Fibroblast of lung (primary cell): Measurements from ENCODE around the gene PRR35. TPM values are rescaled to one million over a fixed set of nuclear protein-coding genes. Genes with fewer than 3 reads are reported as not detected.

Experiments used
- DNase-seq, 2 donors: peaks; one replicate each; pipeline versions ENCODE4 v3.0.0 to v3.0.0-alpha.2; 2010; ENCODE audit warnings: low read depth in 2 of 2
- H2AFZ ChIP-seq: 2 replicates; pipeline ENCODE4 v1.5.1; 2012; ENCODE audit warnings: low read length, control low read depth, inconsistent platforms
- H3K27ac ChIP-seq: 2 replicates; pipeline ENCODE4 v1.5.1; 2011; ENCODE audit warnings: low read length, control low read depth; ENCODE audit not compliant: insufficient read depth
- H3K27me3 ChIP-seq: 2 replicates; pipeline ENCODE4 v1.5.1; 2011; ENCODE audit warnings: mild to moderate bottlenecking, low read length; ENCODE audit not compliant: control insufficient read depth, insufficient read depth
- H3K36me3 ChIP-seq: 2 replicates; pipeline ENCODE4 v1.5.1; 2011; ENCODE audit warnings: low read length; ENCODE audit not compliant: control insufficient read depth, insufficient read depth
- H3K4me1 ChIP-seq: 2 replicates; pipeline ENCODE4 v1.5.1; 2011; ENCODE audit warnings: low read length; ENCODE audit not compliant: control insufficient read depth, insufficient read depth; ENCODE audit errors: extremely low read depth
- H3K4me2 ChIP-seq: 2 replicates; pipeline ENCODE4 v1.5.1; 2011; ENCODE audit warnings: low read length, control low read depth; ENCODE audit not compliant: insufficient read depth; ENCODE audit errors: extremely low read depth
- H3K4me3 ChIP-seq, 4 experiments: fragments of 200-600 bp in 1 of 4; sonication (generic) in 1 of 4; replicated peaks in 1 of 4; 2 replicates each; pipeline ENCODE4 v1.5.1; 2011 to 2016; ENCODE audit warnings: low read length in 4 of 4, low read depth in 3 of 4, mild to moderate bottlenecking in 3 of 4, control low read depth in 2 of 4, inconsistent platforms in 1 of 4, mixed read lengths in 1 of 4; ENCODE audit not compliant: insufficient read depth in 1 of 4; ENCODE audit errors: control extremely low read depth in 1 of 4
- H3K79me2 ChIP-seq: 2 replicates; pipeline ENCODE4 v1.5.1; 2012; ENCODE audit warnings: mild to moderate bottlenecking, low read length, inconsistent platforms; ENCODE audit not compliant: control insufficient read depth, insufficient read depth
- H3K9ac ChIP-seq: 2 replicates; pipeline ENCODE4 v1.5.1; 2011; ENCODE audit warnings: mild to moderate bottlenecking, low read length, control low read depth; ENCODE audit not compliant: insufficient read depth
- H3K9me3 ChIP-seq: 2 replicates; pipeline ENCODE4 v1.5.1; 2012; ENCODE audit warnings: low read depth, low read length; ENCODE audit not compliant: control insufficient read depth, insufficient read depth
- H4K20me1 ChIP-seq: 2 replicates; pipeline ENCODE4 v1.5.1; 2011; ENCODE audit warnings: low read length; ENCODE audit not compliant: control insufficient read depth, insufficient read depth; ENCODE audit errors: extremely low read depth
- CTCF ChIP-seq, 2 donors: IDR thresholded peaks in 1 of 2; conservative IDR thresholded peaks in 1 of 2; 1 replicate in 1 of 2; 2 replicates in 1 of 2; pipeline ENCODE4 v1.5.1; 2011 to 2012; ENCODE audit warnings: low read length in 2 of 2, control low read depth in 1 of 2, inconsistent platforms in 1 of 2, low read depth in 1 of 2, mild to moderate bottlenecking in 1 of 2
- EZH2 ChIP-seq: IDR thresholded peaks from 2 replicates; pipeline ENCODE4 v1.5.1; 2012; ENCODE audit warnings: low read length, control low read depth, mild to moderate bottlenecking; ENCODE audit errors: missing control alignments
- polyA minus RNA-seq: library from RNA; depleted of rRNA, polyadenylated mRNA; stranded (reverse); fragments of >200 nt; gene quantifications from 2 replicates; pipeline ENCODE4 v1.2.3, GENCODE V29; 2011; ENCODE audit warnings: low replicate concordance
- polyA plus RNA-seq, 2 donors: library from polyadenylated mRNA; depleted of rRNA in 1 of 2; stranded (reverse) in 1 of 2; unstranded in 1 of 2; fragments of >200 nt; gene quantifications; 2 replicates each; pipeline ENCODE4 v1.2.1, GENCODE V29; 2011 to 2012; ENCODE audit warnings: missing spikeins in 1 of 2
- total RNA-seq: library from RNA; depleted of rRNA; stranded (reverse); fragments of >200 nt; gene quantifications from 2 replicates; pipeline ENCODE4 v1.2.1, GENCODE V29; 2014

The PRR35 gene
- total RNA-seq (not detected in 2 replicates), polyA plus RNA-seq (not detected in 2 replicates), polyA minus RNA-seq (not detected in 2 replicates)
- not detected in 2 replicates for polyA plus RNA-seq (2012)

DNA sequence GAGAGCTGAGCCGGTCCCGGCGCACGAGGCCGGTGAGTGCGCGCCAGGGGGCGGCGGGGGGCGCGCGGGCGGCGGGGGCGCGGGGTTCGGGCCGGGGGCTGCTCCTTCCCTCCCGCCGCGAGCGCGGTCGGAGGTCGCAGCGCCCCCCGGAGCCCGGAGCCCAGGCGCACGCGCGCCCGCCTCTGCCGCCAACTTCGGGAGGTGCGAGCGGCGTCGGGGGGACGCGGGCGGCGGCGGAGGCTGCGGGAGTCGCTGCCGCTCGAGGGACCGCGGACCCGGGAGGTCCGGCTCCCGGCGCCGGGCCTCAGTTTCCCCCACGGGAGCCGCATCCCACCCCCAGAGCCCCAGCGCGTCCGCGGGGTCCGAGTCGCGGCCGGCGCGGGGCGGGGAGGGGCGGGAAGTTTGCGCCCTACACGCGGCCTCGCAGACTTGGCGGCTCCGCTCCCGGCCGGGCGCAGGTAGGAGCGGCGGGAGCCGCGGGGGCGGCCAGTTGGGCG is at the start of gene PRR35:
TSS of gene PRR35 (plus strand) at position 191 of the 497 bp plus-strand sequence. CDS start 2,901 bp downstream, outside the sequence.
- H3K4me2 ChIP-seq = no peak within 1 kb of the TSS
- no peak within 1 kb of the TSS for H2AFZ ChIP-seq
- H3K4me1 ChIP-seq = no peaks in the 10 kb centered on the region
- H3K4me3 ChIP-seq = no peak within 1 kb of the TSS
- H3K27ac ChIP-seq = no peak within 1 kb of the TSS
- H3K27me3 ChIP-seq = peaks cover 19% of the 10 kb centered on the region
- no peak for DNase-seq
- no peaks in the 10 kb centered on the region for H4K20me1 ChIP-seq
- H3K9ac ChIP-seq = no peak within 1 kb of the TSS
- H3K79me2 ChIP-seq = no peaks in the 10 kb centered on the region
- TF ChIP-seq EZH2 = no peak
- no peak for TF ChIP-seq CTCF (conservative IDR thresholded peaks at IDR 0.05 in 1 of 2, IDR thresholded peaks at IDR 0.05 in 1 of 2; ENCODE audit: low read depth in 1 of 2, low read length in 2 of 2)
- H3K36me3 ChIP-seq = no peaks in the 10 kb centered on the region
- no peaks in the 10 kb centered on the region for H3K9me3 ChIP-seq

- Histone ChIP-seq H3K27me3 (no peaks in the 10 kb centered on the region), H3K4me3 (no peak overlapping the region), H3K4me1 (no peaks in the 10 kb centered on the region), H3K9me3 (no peaks in the 10 kb centered on the region), H4K20me1 (no peaks in the 10 kb centered on the region), H3K4me2 (no peak overlapping the region), H3K27ac (no peak overlapping the region), H3K79me2 (no peaks in the 10 kb centered on the region), H2AFZ (no peak overlapping the region), H3K36me3 (peaks cover 5% of the 10 kb centered on the region), H3K9ac (no peak overlapping the region)
- no peak for DNase-seq
- no peak for TF ChIP-seq EZH2
Measured at GRCh38 chr16:512802-513201, 47.4 kb upstream of the PRR35 start.

DNA sequence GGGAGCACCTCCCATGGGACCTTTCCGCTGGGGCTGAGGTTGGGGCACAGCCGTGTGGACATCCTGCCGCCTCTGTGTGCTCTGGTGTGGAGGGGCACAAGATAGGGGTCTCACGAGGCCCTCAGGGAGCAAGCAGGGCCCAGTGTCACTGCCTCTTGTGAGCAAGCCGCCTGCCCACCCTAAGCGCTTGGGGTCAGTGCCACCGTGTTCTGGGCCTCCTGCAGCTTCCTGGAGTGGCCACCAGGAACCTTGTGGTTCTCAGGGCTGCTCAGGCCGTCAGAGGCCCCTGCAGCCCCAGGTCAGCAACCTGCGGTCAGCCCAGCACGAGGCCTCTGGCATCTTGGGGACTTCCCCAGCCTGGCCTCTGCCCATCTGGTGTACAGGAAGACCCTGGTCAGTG is 46.2 kb upstream of the PRR35 start:
- Histone ChIP-seq H2AFZ (no peak overlapping the region), H3K27me3 (no peaks in the 10 kb centered on the region), H3K27ac (no peak overlapping the region), H3K4me3 (no peak overlapping the region), H3K9ac (no peak overlapping the region), H3K9me3 (no peaks in the 10 kb centered on the region), H3K4me2 (no peak overlapping the region), H3K4me1 (no peaks in the 10 kb centered on the region), H3K36me3 (peaks cover 7% of the 10 kb centered on the region), H3K79me2 (no peaks in the 10 kb centered on the region), H4K20me1 (no peaks in the 10 kb centered on the region)
- DNase-seq = no peak
- TF ChIP-seq CTCF (conservative IDR thresholded peaks at IDR 0.05 in 1 of 2, IDR thresholded peaks at IDR 0.05 in 1 of 2; ENCODE audit: low read depth in 1 of 2, low read length in 2 of 2) = no peak
- TF ChIP-seq EZH2 = no peak
